Activated naive CD8-positive, alpha-beta T cell treated with anti-CD3 and anti-CD28 coated beads, Interleukin-2, amount 10 ng/mL, durations not matched to agents 7 days and 5 days (primary cell): Measurements from ENCODE around the gene SAMD15. TPM values are rescaled to one million over a fixed set of nuclear protein-coding genes. Genes with fewer than 3 reads are reported as not detected.
A peak's percentile ranks its signal among the peaks of the same experiment; 100 is the strongest.
"Not testable (repeated sequence)": the region's sequence is repeated elsewhere in the genome, so short reads cannot be mapped to it uniquely, and the experiment has no call there.

Experiments
- ATAC-seq: fragments of 150-1000 bp; cut with Tn5 transposase; one replicate; pipeline ENCODE4 v1.10.0; 2021; ENCODE audit warnings: low read depth, moderate library complexity
- POLR2A ChIA-PET: fragments of 350-600 bp; sonication (Branson Sonifier 250); formaldehyde crosslinking; loops from one replicate; lab custom pipeline; 2021; ENCODE audit warnings: antibody characterized with exemption; lab: Charles Lee
- DNase-seq: peaks from one replicate; pipeline ENCODE4 v3.0.0; 2021
- H3K27ac Mint-ChIP-seq: one replicate; pipeline ENCODE4 v1.8.0; 2022; ENCODE audit warnings: mild to moderate bottlenecking, mixed read lengths
- H3K27me3 Mint-ChIP-seq: one replicate; pipeline ENCODE4 v1.8.0; 2022; ENCODE audit warnings: mild to moderate bottlenecking, moderate library complexity, mixed read lengths
- H3K36me3 Mint-ChIP-seq: one replicate; pipeline ENCODE4 v1.8.0; 2021; ENCODE audit warnings: mild to moderate bottlenecking, mixed read lengths
- H3K4me1 Mint-ChIP-seq: one replicate; pipeline ENCODE4 v1.8.0; 2021; ENCODE audit warnings: mixed read lengths
- H3K4me3 Mint-ChIP-seq: one replicate; pipeline ENCODE4 v1.8.0; 2022; ENCODE audit warnings: mild to moderate bottlenecking, moderate library complexity, mixed read lengths
- H3K9me3 Mint-ChIP-seq: one replicate; pipeline ENCODE4 v1.8.0; 2021; ENCODE audit warnings: mixed read lengths
- total RNA-seq, 2 experiments: library from RNA; stranded (reverse); gene quantifications; one replicate each; pipeline ENCODE4 v1.2.3, GENCODE V29; 2021

SAMD15 gene
- total RNA-seq, 2 experiments from 2014 or later, result not detected

GRCh38 chr14:77403768-77404167, 26.6 kb downstream of the SAMD15 start:
- ATAC-seq, result no peak
- no peak for DNase-seq
- Mint-ChIP-seq H3K27me3 (no peaks in the 10 kb centered on the region), H3K36me3 (no peaks in the 10 kb centered on the region), H3K4me3 (no peak overlapping the region), H3K9me3 (no peaks in the 10 kb centered on the region), H3K4me1 (peaks cover 17% of the 10 kb centered on the region), H3K27ac (no peak overlapping the region)
- POLR2A ChIA-PET, result no interaction called here

GRCh38 chr14:77406086-77406485, 28.9 kb downstream of the SAMD15 start:
- no peak overlapping the region for H3K4me3 Mint-ChIP-seq
- H3K9me3 Mint-ChIP-seq, result no peaks in the 10 kb centered on the region
- H3K36me3 Mint-ChIP-seq, result no peaks in the 10 kb centered on the region
- ATAC-seq (no peak), DNase-seq (no peak)
- POLR2A ChIA-PET, result no interaction called here
- no peaks in the 10 kb centered on the region for H3K27me3 Mint-ChIP-seq
- H3K27ac Mint-ChIP-seq, result no peak overlapping the region
- peaks cover 17% of the 10 kb centered on the region for H3K4me1 Mint-ChIP-seq

DNA sequence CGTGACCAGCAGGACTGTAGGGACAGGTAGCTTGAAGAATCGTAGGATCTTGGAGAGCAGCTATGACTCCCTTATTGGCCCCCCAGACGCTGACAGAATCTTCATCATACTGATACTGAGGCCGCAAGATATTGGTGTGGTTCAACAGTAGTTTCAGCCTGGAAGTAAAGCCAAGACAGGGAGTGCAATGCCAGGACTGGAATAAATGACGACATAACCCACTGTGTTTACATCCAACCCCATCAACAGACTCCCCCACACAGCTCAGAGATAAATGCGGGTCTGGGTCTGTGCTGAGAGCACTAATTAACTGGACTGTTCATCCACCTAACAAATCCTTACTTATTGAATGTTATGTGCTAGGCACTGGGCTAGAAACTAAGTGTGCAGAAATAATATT, 29.5 kb downstream of the SAMD15 start:
- no peaks in the 10 kb centered on the region for H3K27me3 Mint-ChIP-seq
- POLR2A ChIA-PET, result interaction anchor here (1.2 kb wide), 1 partner anchor 30 kb away, joined by 3 read pairs; the partner anchor contains the start of genes SAMD15 and TMED8
- H3K4me3 Mint-ChIP-seq, result peak overlapping the region; percentile 41
- no peaks in the 10 kb centered on the region for H3K9me3 Mint-ChIP-seq
- H3K4me1 Mint-ChIP-seq, result peaks cover 17% of the 10 kb centered on the region
- no peak overlapping the region for H3K27ac Mint-ChIP-seq
- H3K36me3 Mint-ChIP-seq, result no peaks in the 10 kb centered on the region
- ATAC-seq, result peak; percentile 33
- no peak for DNase-seq

GRCh38 chr14:77407158-77407557, 30.0 kb downstream of the SAMD15 start:
- Mint-ChIP-seq H3K27me3 (no peaks in the 10 kb centered on the region), H3K36me3 (no peaks in the 10 kb centered on the region), H3K27ac (no peak overlapping the region), H3K4me3 (peak overlapping the region; percentile 41), H3K4me1 (peaks cover 17% of the 10 kb centered on the region), H3K9me3 (no peaks in the 10 kb centered on the region)
- POLR2A ChIA-PET, result interaction anchor here (1.2 kb wide), 1 partner anchor 30 kb away, joined by 3 read pairs; the partner anchor contains the start of genes SAMD15 and TMED8
- no peak for DNase-seq
- ATAC-seq, result no peak

DNA sequence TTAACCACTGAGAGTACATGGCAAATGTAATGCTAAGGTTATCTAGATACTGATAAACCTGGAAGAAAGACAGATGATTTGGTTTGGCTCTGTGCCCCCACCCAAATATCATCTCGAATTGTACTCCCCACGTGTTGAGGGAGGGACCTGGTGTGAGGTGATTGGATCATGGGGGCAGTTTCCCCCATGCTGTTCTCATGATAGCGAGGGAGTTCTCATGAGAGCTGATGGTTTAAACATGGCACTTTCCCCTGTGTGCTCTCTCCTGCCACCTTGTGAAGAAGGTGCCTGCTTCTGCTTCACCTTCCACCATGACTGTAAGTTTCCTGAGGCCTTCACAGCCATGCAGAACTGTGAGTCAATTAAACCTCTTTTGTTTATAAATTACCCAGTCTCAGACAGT, 32.0 kb downstream of the SAMD15 start:
- POLR2A ChIA-PET, result no interaction called here
- peaks cover 2% of the 10 kb centered on the region for H3K27me3 Mint-ChIP-seq
- H3K27ac Mint-ChIP-seq, result no peak overlapping the region
- no peak for ATAC-seq
- DNase-seq, result no peak
- no peaks in the 10 kb centered on the region for H3K9me3 Mint-ChIP-seq
- no peaks in the 10 kb centered on the region for H3K36me3 Mint-ChIP-seq
- no peak overlapping the region for H3K4me3 Mint-ChIP-seq
- H3K4me1 Mint-ChIP-seq, result peaks cover 17% of the 10 kb centered on the region

GRCh38 chr14:77415403-77416030, 38.3 kb downstream of the SAMD15 start:
- H3K27ac Mint-ChIP-seq, POLR2A ChIA-PET, H3K4me1 Mint-ChIP-seq, H3K4me3 Mint-ChIP-seq, ATAC-seq, DNase-seq, H3K36me3 Mint-ChIP-seq, H3K27me3 Mint-ChIP-seq: not testable (repeated sequence)
- peaks cover 13% of the 10 kb centered on the region for H3K9me3 Mint-ChIP-seq

- H3K27ac Mint-ChIP-seq, H3K4me3 Mint-ChIP-seq, POLR2A ChIA-PET, H3K36me3 Mint-ChIP-seq, DNase-seq, H3K27me3 Mint-ChIP-seq, H3K4me1 Mint-ChIP-seq, ATAC-seq: not testable (repeated sequence)
- H3K9me3 Mint-ChIP-seq, result peaks cover 13% of the 10 kb centered on the region
These were observed 38.9 kb downstream of the SAMD15 start for GRCh38 chr14:77416098-77416497.

GRCh38 chr14:77416836-77417235, 39.7 kb downstream of the SAMD15 start:
- ATAC-seq (no peak), DNase-seq (no peak)
- POLR2A ChIA-PET, result no interaction called here
- peaks cover 13% of the 10 kb centered on the region for H3K9me3 Mint-ChIP-seq
- no peaks in the 10 kb centered on the region for H3K4me1 Mint-ChIP-seq
- peaks cover 2% of the 10 kb centered on the region for H3K27me3 Mint-ChIP-seq
- peaks cover 15% of the 10 kb centered on the region for H3K36me3 Mint-ChIP-seq
- no peak overlapping the region for H3K27ac Mint-ChIP-seq
- H3K4me3 Mint-ChIP-seq, result no peak overlapping the region

- peaks cover 13% of the 10 kb centered on the region for H3K9me3 Mint-ChIP-seq
- no peaks in the 10 kb centered on the region for H3K4me1 Mint-ChIP-seq
- ATAC-seq (no peak), DNase-seq (no peak)
- no peaks in the 10 kb centered on the region for H3K27me3 Mint-ChIP-seq
- H3K36me3 Mint-ChIP-seq, result peaks cover 37% of the 10 kb centered on the region
- POLR2A ChIA-PET, result no interaction called here
- H3K4me3 Mint-ChIP-seq, result no peak overlapping the region
- no peak overlapping the region for H3K27ac Mint-ChIP-seq
These were observed 44.0 kb downstream of the SAMD15 start for GRCh38 chr14:77421201-77421600.

DNA sequence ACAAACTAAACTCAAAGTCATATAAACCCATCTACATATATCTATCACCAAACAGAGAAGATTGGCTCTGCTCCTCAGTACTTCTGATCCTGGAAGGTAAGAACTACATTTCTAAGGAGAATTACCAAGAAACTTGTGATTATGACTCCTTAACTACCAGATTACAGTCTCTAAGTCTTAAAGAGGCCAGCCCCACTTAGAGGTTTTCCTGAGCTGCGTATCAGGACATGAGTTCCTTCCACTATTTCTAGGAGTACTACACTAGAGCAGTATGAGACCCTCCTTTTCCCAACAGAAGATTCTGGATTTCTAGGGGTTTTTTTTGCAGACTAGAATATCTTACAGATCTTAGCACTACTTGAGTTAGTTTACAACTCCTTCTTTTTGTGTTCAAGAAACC, 46.2 kb downstream of the SAMD15 start, which contains the start of gene NOXRED1:
Gene NOXRED1 (minus strand): TSS at position 101 of the 400 bp plus-strand sequence. CDS start 634 bp downstream, outside the sequence.
- POLR2A ChIA-PET, result no interaction called here
- ATAC-seq (no peak), DNase-seq (no peak)
- H3K36me3 Mint-ChIP-seq, result peaks cover 45% of the 10 kb centered on the region
- H3K4me3 Mint-ChIP-seq, result no peak within 1 kb of the TSS
- H3K27ac Mint-ChIP-seq, result no peak within 1 kb of the TSS
- H3K4me1 Mint-ChIP-seq, result no peaks in the 10 kb centered on the region
- H3K9me3 Mint-ChIP-seq, result peaks cover 9% of the 10 kb centered on the region
- no peaks in the 10 kb centered on the region for H3K27me3 Mint-ChIP-seq

GRCh38 chr14:77424862-77425261, 47.7 kb downstream of the SAMD15 start:
- ATAC-seq (no peak), DNase-seq (no peak)
- Mint-ChIP-seq H3K27me3 (no peaks in the 10 kb centered on the region), H3K9me3 (peaks cover 2% of the 10 kb centered on the region), H3K4me3 (no peak overlapping the region), H3K4me1 (no peaks in the 10 kb centered on the region), H3K36me3 (peaks cover 53% of the 10 kb centered on the region), H3K27ac (no peak overlapping the region)
- POLR2A ChIA-PET, result no interaction called here

- Mint-ChIP-seq H3K36me3 (peaks cover 52% of the 10 kb centered on the region), H3K4me1 (no peaks in the 10 kb centered on the region), H3K27me3 (no peaks in the 10 kb centered on the region), H3K4me3 (no peak overlapping the region), H3K27ac (no peak overlapping the region), H3K9me3 (no peaks in the 10 kb centered on the region)
- DNase-seq (no peak), ATAC-seq (no peak)
- POLR2A ChIA-PET, result interaction anchor here (0.6 kb wide), 1 partner anchor 14 kb away, joined by 3 read pairs; no protein-coding TSS in a partner anchor
These were observed 49.2 kb downstream of the SAMD15 start for GRCh38 chr14:77426396-77426795.

DNA sequence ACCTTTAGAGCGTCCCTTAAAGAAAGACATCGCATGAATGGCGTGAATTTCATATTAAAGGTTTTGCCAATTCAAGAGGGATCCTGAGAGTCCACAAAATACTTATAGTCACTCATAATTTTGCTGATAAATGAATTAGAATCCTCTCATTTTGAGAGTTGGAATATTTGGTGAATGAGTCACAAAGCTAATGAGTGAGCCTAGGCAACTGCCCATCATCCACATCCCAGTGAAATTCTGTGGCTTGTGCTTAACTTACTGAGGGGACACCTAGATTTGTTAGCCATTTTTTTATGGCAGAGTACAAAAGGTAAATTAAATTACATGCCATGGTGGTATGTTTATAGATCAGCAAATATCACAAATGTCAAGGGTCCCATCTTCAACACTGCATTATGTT, 58.9 kb downstream of the SAMD15 start:
- Mint-ChIP-seq H3K4me3 (no peak overlapping the region), H3K9me3 (no peaks in the 10 kb centered on the region), H3K36me3 (peaks cover 26% of the 10 kb centered on the region), H3K27me3 (no peaks in the 10 kb centered on the region), H3K4me1 (no peaks in the 10 kb centered on the region), H3K27ac (no peak overlapping the region)
- no peak for DNase-seq
- POLR2A ChIA-PET, result no interaction called here
- ATAC-seq, result no peak

DNA sequence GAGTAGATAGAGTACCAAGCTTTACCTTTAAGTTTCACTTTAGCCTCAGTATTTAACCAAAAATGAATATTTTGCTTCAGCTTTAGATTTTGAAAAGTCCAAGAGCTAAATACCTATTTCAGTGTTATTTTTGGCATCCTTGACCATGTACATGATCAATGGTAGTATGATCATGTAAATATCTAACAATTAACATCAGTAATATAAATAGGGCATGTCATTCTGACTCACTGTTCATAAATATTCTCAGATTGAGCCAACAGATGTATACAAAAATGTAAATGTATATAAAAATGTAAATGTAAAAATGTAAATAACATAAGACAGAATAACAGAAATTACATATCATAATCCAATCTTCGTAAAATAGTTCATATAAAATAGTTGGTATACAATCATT, 61.4 kb downstream of the SAMD15 start:
- Mint-ChIP-seq H3K9me3 (no peaks in the 10 kb centered on the region), H3K4me3 (no peak overlapping the region), H3K36me3 (peaks cover 37% of the 10 kb centered on the region), H3K27me3 (no peaks in the 10 kb centered on the region), H3K4me1 (no peaks in the 10 kb centered on the region), H3K27ac (no peak overlapping the region)
- ATAC-seq, result no peak
- POLR2A ChIA-PET, result no interaction called here
- DNase-seq, result no peak
